Loucy (cell line): ENCODE results near the gene EFCAB7.

Experiments
- EZH2phosphoT487 ChIP-seq: fragments of 200-600 bp; IDR thresholded peaks from 2 replicates; pipeline ENCODE4 v1.6.1; 2018; ENCODE audit warnings: antibody characterized with exemption, mild to moderate bottlenecking, moderate library complexity, borderline replicate concordance
- TF ChIP-seq, protein P1 (sequence below): fragments of 200-600 bp; sonication (generic); conservative IDR thresholded peaks from 2 replicates; pipeline ENCODE4 v1.5.1; 2014; ENCODE audit warnings: mild to moderate bottlenecking, antibody characterized with exemption, low read length

DNA sequence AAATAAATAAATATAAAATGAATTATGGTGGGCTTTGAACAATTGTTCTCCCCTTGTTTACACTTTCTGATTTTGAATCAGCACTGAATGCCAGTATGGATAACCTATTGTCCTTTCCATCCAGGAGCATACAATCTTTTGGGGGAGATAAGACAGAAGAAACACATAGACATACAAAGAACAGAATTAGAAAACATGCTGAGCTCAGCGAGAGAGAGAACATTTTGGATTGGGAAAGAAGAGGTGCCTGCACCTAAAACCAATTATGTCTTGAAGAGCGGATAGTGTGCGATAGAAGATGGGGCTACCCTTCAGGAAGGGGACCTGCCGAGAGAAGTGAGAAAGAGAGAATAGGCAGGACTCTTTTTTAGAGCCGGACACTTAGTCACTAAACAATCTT lies 76.5 kb downstream of the EFCAB7 start:
- TF ChIP-seq, protein P1, sequence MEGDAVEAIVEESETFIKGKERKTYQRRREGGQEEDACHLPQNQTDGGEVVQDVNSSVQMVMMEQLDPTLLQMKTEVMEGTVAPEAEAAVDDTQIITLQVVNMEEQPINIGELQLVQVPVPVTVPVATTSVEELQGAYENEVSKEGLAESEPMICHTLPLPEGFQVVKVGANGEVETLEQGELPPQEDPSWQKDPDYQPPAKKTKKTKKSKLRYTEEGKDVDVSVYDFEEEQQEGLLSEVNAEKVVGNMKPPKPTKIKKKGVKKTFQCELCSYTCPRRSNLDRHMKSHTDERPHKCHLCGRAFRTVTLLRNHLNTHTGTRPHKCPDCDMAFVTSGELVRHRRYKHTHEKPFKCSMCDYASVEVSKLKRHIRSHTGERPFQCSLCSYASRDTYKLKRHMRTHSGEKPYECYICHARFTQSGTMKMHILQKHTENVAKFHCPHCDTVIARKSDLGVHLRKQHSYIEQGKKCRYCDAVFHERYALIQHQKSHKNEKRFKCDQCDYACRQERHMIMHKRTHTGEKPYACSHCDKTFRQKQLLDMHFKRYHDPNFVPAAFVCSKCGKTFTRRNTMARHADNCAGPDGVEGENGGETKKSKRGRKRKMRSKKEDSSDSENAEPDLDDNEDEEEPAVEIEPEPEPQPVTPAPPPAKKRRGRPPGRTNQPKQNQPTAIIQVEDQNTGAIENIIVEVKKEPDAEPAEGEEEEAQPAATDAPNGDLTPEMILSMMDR = no peak
- TF ChIP-seq EZH2phosphoT487 = no peak
